Glutamatergic neuron (in vitro differentiated cells): ENCODE measurements around the gene GATD1. TPM values are rescaled to one million over a fixed set of nuclear protein-coding genes. Genes with fewer than 3 reads are reported as not detected.
A peak's percentile ranks its signal among the peaks of the same experiment; 100 is the strongest.

Source experiments
- DNase-seq: peaks from one replicate; pipeline ENCODE4 v3.0.0; 2022
- H3K27ac Mint-ChIP-seq: one replicate; pipeline ENCODE4 v1.8.0; 2020; ENCODE audit warnings: mild to moderate bottlenecking, mixed read lengths, inconsistent platforms; ENCODE audit not compliant: unreplicated experiment
- H3K27me3 Mint-ChIP-seq: one replicate; pipeline ENCODE4 v1.8.0; 2020; ENCODE audit warnings: mild to moderate bottlenecking, moderate library complexity, mixed read lengths, inconsistent platforms; ENCODE audit not compliant: unreplicated experiment
- H3K36me3 Mint-ChIP-seq: one replicate; pipeline ENCODE4 v1.8.0; 2020; ENCODE audit warnings: mild to moderate bottlenecking, mixed read lengths, inconsistent platforms; ENCODE audit not compliant: unreplicated experiment
- H3K4me1 Mint-ChIP-seq: one replicate; pipeline ENCODE4 v1.8.0; 2020; ENCODE audit warnings: mild to moderate bottlenecking, low read depth, mixed read lengths, inconsistent platforms; ENCODE audit not compliant: unreplicated experiment
- H3K4me3 Mint-ChIP-seq: one replicate; pipeline ENCODE4 v1.8.0; 2020; ENCODE audit warnings: mild to moderate bottlenecking, mixed read lengths, inconsistent platforms; ENCODE audit not compliant: unreplicated experiment
- H3K9me3 Mint-ChIP-seq: one replicate; pipeline ENCODE4 v1.8.0; 2020; ENCODE audit warnings: mild to moderate bottlenecking, moderate library complexity, mixed read lengths, inconsistent platforms; ENCODE audit not compliant: unreplicated experiment
- CTCF ChIP-seq: fragments of 200-600 bp; sonication (generic); IDR thresholded peaks from one replicate; pipeline ENCODE4 v1.5.0; 2021; ENCODE audit not compliant: partially characterized antibody, unreplicated experiment
- total RNA-seq: library from RNA; stranded (reverse); fragmentation: NEBNext Ultra II Directional; extraction: Animal tissue kit (Norgen Biotek cat#: 25700); gene quantifications from one replicate; pipeline ENCODE4 v1.2.1, GENCODE V29; 2021; ENCODE audit not compliant: unreplicated experiment

GATD1 gene
- total RNA-seq, 1 donor from 2014 or later = 67.5 TPM

GRCh38 chr11:782264-783174 is 5.2 kb upstream of the GATD1 start:
- peaks cover 14% of the 10 kb centered on the region for H3K4me1 Mint-ChIP-seq
- DNase-seq = peak; percentile 17
- no peak for TF ChIP-seq CTCF
- H3K27ac Mint-ChIP-seq = peak overlapping the region; percentile 84
- H3K36me3 Mint-ChIP-seq = no peaks in the 10 kb centered on the region
- no peak overlapping the region for H3K4me3 Mint-ChIP-seq
- H3K27me3 Mint-ChIP-seq = no peaks in the 10 kb centered on the region
- peaks cover 4% of the 10 kb centered on the region for H3K9me3 Mint-ChIP-seq

DNA sequence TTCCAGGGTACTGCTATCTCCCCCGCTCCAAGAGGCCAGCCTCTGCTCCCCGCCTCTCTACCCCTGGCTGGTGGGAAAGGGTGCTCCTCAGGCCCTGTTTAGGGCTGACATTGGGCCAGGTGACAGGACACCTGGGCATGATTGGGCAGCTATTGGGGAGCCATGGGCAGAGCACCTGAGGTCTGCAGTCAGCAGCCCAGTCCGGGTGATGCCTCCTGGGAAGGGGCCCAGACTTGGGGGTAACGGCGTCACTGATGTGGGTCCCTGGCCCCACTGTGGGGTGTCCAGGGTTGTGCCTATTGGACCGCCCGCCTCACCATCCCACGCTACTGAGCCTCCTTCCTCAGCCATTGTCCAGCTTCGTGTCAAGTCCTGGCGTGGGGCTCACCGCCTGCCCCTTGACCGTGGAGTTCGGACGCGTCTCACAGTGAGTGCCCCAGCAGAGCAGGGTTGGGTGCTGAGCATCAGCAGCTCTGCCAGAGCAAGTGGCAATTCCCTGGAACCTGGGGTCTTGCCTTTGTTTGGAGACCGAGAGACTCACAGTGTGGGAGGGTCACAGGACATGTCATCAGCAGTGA is 2.8 kb upstream of the GATD1 start:
- Mint-ChIP-seq H3K27me3 (peaks cover 4% of the 10 kb centered on the region), H3K27ac (no peak overlapping the region), H3K4me1 (peaks cover 15% of the 10 kb centered on the region), H3K9me3 (peaks cover 5% of the 10 kb centered on the region), H3K36me3 (no peaks in the 10 kb centered on the region), H3K4me3 (no peak overlapping the region)
- peak; percentile 11 for DNase-seq
- no peak for TF ChIP-seq CTCF

GRCh38 chr11:778976-779954 is 2.0 kb upstream of the GATD1 start:
- TF ChIP-seq CTCF = no peak
- H3K27ac Mint-ChIP-seq = no peak overlapping the region
- H3K36me3 Mint-ChIP-seq = no peaks in the 10 kb centered on the region
- H3K4me3 Mint-ChIP-seq = no peak overlapping the region
- peaks cover 4% of the 10 kb centered on the region for H3K27me3 Mint-ChIP-seq
- peaks cover 15% of the 10 kb centered on the region for H3K4me1 Mint-ChIP-seq
- peaks cover 8% of the 10 kb centered on the region for H3K9me3 Mint-ChIP-seq
- peak; percentile 14 for DNase-seq

GRCh38 chr11:776561-777287 is 563 bp downstream of the GATD1 start:
- H3K27ac Mint-ChIP-seq = peak overlapping the region; percentile 92
- no peaks in the 10 kb centered on the region for H3K36me3 Mint-ChIP-seq
- peak overlapping the region; percentile 90 for H3K4me3 Mint-ChIP-seq
- no peak for TF ChIP-seq CTCF
- DNase-seq = peak; percentile 74
- H3K4me1 Mint-ChIP-seq = peaks cover 11% of the 10 kb centered on the region
- H3K9me3 Mint-ChIP-seq = peaks cover 8% of the 10 kb centered on the region
- H3K27me3 Mint-ChIP-seq = peaks cover 4% of the 10 kb centered on the region
